HL-60 (cell line): Measurements from ENCODE around the gene IMPDH1.

Experiments
- DNase-seq, 2 experiments: peaks; one replicate each; pipeline ENCODE4 v3.0.0-alpha.2; 2010 to 2020; ENCODE audit warnings: low read depth in 1 of 2, low spot score in 1 of 2
- H3K27ac ChIP-seq: fragments of 250-450 bp; sonication (Bioruptor Pico); replicated peaks from 2 replicates; pipeline ENCODE4 v1.5.1; 2020; ENCODE audit warnings: mild to moderate bottlenecking, moderate library complexity
- H3K27me3 ChIP-seq: fragments of 250-450 bp; sonication (Bioruptor Pico); 2 replicates; pipeline ENCODE4 v1.5.1; 2021; ENCODE audit warnings: mild to moderate bottlenecking, moderate library complexity; ENCODE audit not compliant: insufficient read depth, poor library complexity, severe bottlenecking
- H3K4me3 ChIP-seq: replicated peaks from 2 replicates; pipeline ENCODE4 v1.5.1; 2011; ENCODE audit warnings: mild to moderate bottlenecking, control low read depth, low read length; ENCODE audit not compliant: insufficient read depth
- CTCF ChIP-seq: IDR thresholded peaks from one replicate; pipeline ENCODE4 v1.5.1; 2011; ENCODE audit warnings: low read length, control low read depth, inconsistent platforms; ENCODE audit not compliant: insufficient read depth
- GABPA ChIP-seq: IDR thresholded peaks from 2 replicates; pipeline ENCODE4 v1.6.1; 2012; ENCODE audit warnings: low read depth
- POLR2AphosphoS5 ChIP-seq: IDR thresholded peaks from 2 replicates; pipeline ENCODE4 v1.6.1; 2012; ENCODE audit warnings: low read depth
- REST ChIP-seq: IDR thresholded peaks from 2 replicates; pipeline ENCODE4 v1.6.1; 2012; ENCODE audit warnings: low read depth; ENCODE audit not compliant: insufficient replicate concordance
- SPI1 ChIP-seq: IDR thresholded peaks from 2 replicates; pipeline ENCODE4 v1.6.1; 2012; ENCODE audit warnings: low read depth, mild to moderate bottlenecking, borderline replicate concordance

The IMPDH1 gene

GRCh38 chr7:128352636-128353035 is 57.1 kb downstream of the IMPDH1 start:
- TF ChIP-seq POLR2AphosphoS5 (no peak), GABPA (no peak), CTCF (no peak), SPI1 (no peak), REST (no peak)
- H3K4me3 ChIP-seq = no peak overlapping the region
- no peaks in the 10 kb centered on the region for H3K27me3 ChIP-seq
- no peak overlapping the region for H3K27ac ChIP-seq
- no peak for DNase-seq

- TF ChIP-seq REST = no peak
- no peak for TF ChIP-seq POLR2AphosphoS5
- TF ChIP-seq GABPA = no peak
- TF ChIP-seq SPI1 = no peak
- no peak for TF ChIP-seq CTCF
- H3K27ac ChIP-seq = no peak overlapping the region
- no peak overlapping the region for H3K4me3 ChIP-seq
- no peak for DNase-seq
- H3K27me3 ChIP-seq = no peaks in the 10 kb centered on the region
Observed at GRCh38 chr7:128352153-128352537, 57.6 kb downstream of the IMPDH1 start.

GRCh38 chr7:128351296-128352152 is 58.3 kb downstream of the IMPDH1 start:
- DNase-seq = no peak
- Histone ChIP-seq H3K4me3 (no peak overlapping the region), H3K27ac (no peak overlapping the region), H3K27me3 (no peaks in the 10 kb centered on the region)
- TF ChIP-seq REST (no peak), GABPA (no peak), POLR2AphosphoS5 (no peak), CTCF (no peak), SPI1 (no peak)
